Suprapubic skin (tissue), 3 donors: ENCODE measurements around the gene RASAL3.

Experiments used
- CTCF ChIP-seq, 2 donors: fragments of 200-600 bp in 1 of 2; fragments of 450-650 bp in 1 of 2; sonication (generic) in 1 of 2; IDR thresholded peaks; one replicate each; pipeline ENCODE4 v1.5.1; 2016 to 2019; ENCODE audit warnings: antibody characterized with exemption in 2 of 2, mild to moderate bottlenecking in 1 of 2, moderate library complexity in 1 of 2
- POLR2A ChIP-seq, 2 donors: fragments of 450-650 bp; IDR thresholded peaks; one replicate each; pipeline ENCODE4 v1.6.1; 2017; ENCODE audit warnings: antibody characterized with exemption in 2 of 2, mild to moderate bottlenecking in 2 of 2, moderate library complexity in 2 of 2

GRCh38 chr19:15421136-15421695 is 43.1 kb downstream of the RASAL3 start:
- no peak for TF ChIP-seq CTCF (IDR thresholded peaks at IDR 0.05)
- no peak for TF ChIP-seq POLR2A (IDR thresholded peaks at IDR 0.05)
